Effector memory CD4-positive, alpha-beta T cell (primary cell): Measurements from ENCODE around the gene ADCY10.

ENCODE experiments used
- DNase-seq, 3 donors: peaks; one replicate each; pipeline ENCODE4 v3.0.0-alpha.2; 2020
- H3K27ac ChIP-seq: 2 replicates; pipeline ENCODE4 v1.7.0; 2013; ENCODE audit warnings: mild to moderate bottlenecking, low read length, moderate library complexity; ENCODE audit not compliant: insufficient read depth, poor library complexity, severe bottlenecking
- H3K27me3 ChIP-seq: replicated peaks from 2 replicates; pipeline ENCODE4 v1.7.0; 2013; ENCODE audit warnings: mild to moderate bottlenecking, low read length; ENCODE audit not compliant: insufficient read depth, control insufficient read depth, poor library complexity, severe bottlenecking
- H3K36me3 ChIP-seq: 2 replicates; pipeline ENCODE4 v1.7.0; 2013; ENCODE audit warnings: mild to moderate bottlenecking, low read length, moderate library complexity; ENCODE audit not compliant: control insufficient read depth, insufficient read depth
- H3K4me1 ChIP-seq: 2 replicates; pipeline ENCODE4 v1.7.0; 2013; ENCODE audit warnings: low read length, mild to moderate bottlenecking; ENCODE audit not compliant: control insufficient read depth, insufficient read depth, poor library complexity, severe bottlenecking
- H3K4me3 ChIP-seq: 2 replicates; pipeline ENCODE4 v1.7.0; 2013; ENCODE audit warnings: low read length, low read depth, mild to moderate bottlenecking; ENCODE audit not compliant: insufficient read depth, poor library complexity, severe bottlenecking
- H3K9me3 ChIP-seq: 2 replicates; pipeline ENCODE4 v1.7.0; 2013; ENCODE audit warnings: mild to moderate bottlenecking, low read length, moderate library complexity; ENCODE audit not compliant: control insufficient read depth

Gene ADCY10

GRCh38 chr1:167775178-167775577 lies 138.8 kb downstream of the ADCY10 start:
- Histone ChIP-seq H3K36me3 (no peaks in the 10 kb centered on the region), H3K4me1 (no peaks in the 10 kb centered on the region), H3K9me3 (no peaks in the 10 kb centered on the region), H3K4me3 (no peak overlapping the region), H3K27me3 (no peaks in the 10 kb centered on the region), H3K27ac (no peak overlapping the region)
- DNase-seq: no peak

GRCh38 chr1:167774710-167775109 lies 139.2 kb downstream of the ADCY10 start:
- H3K4me1 ChIP-seq: no peaks in the 10 kb centered on the region
- no peak overlapping the region for H3K27ac ChIP-seq
- H3K4me3 ChIP-seq: no peak overlapping the region
- no peaks in the 10 kb centered on the region for H3K36me3 ChIP-seq
- H3K27me3 ChIP-seq: no peaks in the 10 kb centered on the region
- no peak for DNase-seq
- H3K9me3 ChIP-seq: no peaks in the 10 kb centered on the region

- no peaks in the 10 kb centered on the region for H3K27me3 ChIP-seq
- H3K27ac ChIP-seq: no peak overlapping the region
- H3K4me1 ChIP-seq: no peaks in the 10 kb centered on the region
- H3K36me3 ChIP-seq: no peaks in the 10 kb centered on the region
- H3K4me3 ChIP-seq: no peak overlapping the region
- H3K9me3 ChIP-seq: no peaks in the 10 kb centered on the region
- no peak for DNase-seq
Measured at GRCh38 chr1:167773516-167773915, 140.4 kb downstream of the ADCY10 start.

GRCh38 chr1:167772436-167772835 lies 141.5 kb downstream of the ADCY10 start:
- Histone ChIP-seq H3K36me3 (no peaks in the 10 kb centered on the region), H3K9me3 (no peaks in the 10 kb centered on the region), H3K4me3 (no peak overlapping the region), H3K27me3 (no peaks in the 10 kb centered on the region), H3K4me1 (no peaks in the 10 kb centered on the region), H3K27ac (no peak overlapping the region)
- no peak for DNase-seq

GRCh38 chr1:167770127-167770526 lies 143.8 kb downstream of the ADCY10 start:
- H3K4me1 ChIP-seq: no peaks in the 10 kb centered on the region
- no peaks in the 10 kb centered on the region for H3K9me3 ChIP-seq
- no peaks in the 10 kb centered on the region for H3K36me3 ChIP-seq
- no peaks in the 10 kb centered on the region for H3K27me3 ChIP-seq
- H3K4me3 ChIP-seq: no peak overlapping the region
- H3K27ac ChIP-seq: no peak overlapping the region
- DNase-seq: no peak

- H3K4me1 ChIP-seq: no peaks in the 10 kb centered on the region
- no peaks in the 10 kb centered on the region for H3K27me3 ChIP-seq
- no peaks in the 10 kb centered on the region for H3K36me3 ChIP-seq
- H3K27ac ChIP-seq: no peak overlapping the region
- H3K9me3 ChIP-seq: no peaks in the 10 kb centered on the region
- H3K4me3 ChIP-seq: no peak overlapping the region
- no peak for DNase-seq
Measured at GRCh38 chr1:167767761-167768160, 146.2 kb downstream of the ADCY10 start.

- H3K9me3 ChIP-seq: no peaks in the 10 kb centered on the region
- no peaks in the 10 kb centered on the region for H3K27me3 ChIP-seq
- H3K4me3 ChIP-seq: no peak overlapping the region
- H3K27ac ChIP-seq: no peak overlapping the region
- H3K36me3 ChIP-seq: no peaks in the 10 kb centered on the region
- DNase-seq: no peak
- H3K4me1 ChIP-seq: no peaks in the 10 kb centered on the region
Measured at GRCh38 chr1:167766538-167766937, 147.4 kb downstream of the ADCY10 start.

- H3K36me3 ChIP-seq: no peaks in the 10 kb centered on the region
- no peak for DNase-seq
- H3K27me3 ChIP-seq: no peaks in the 10 kb centered on the region
- no peak overlapping the region for H3K27ac ChIP-seq
- no peaks in the 10 kb centered on the region for H3K4me1 ChIP-seq
- no peaks in the 10 kb centered on the region for H3K9me3 ChIP-seq
- H3K4me3 ChIP-seq: no peak overlapping the region
Measured at GRCh38 chr1:167765496-167765895, 148.4 kb downstream of the ADCY10 start.

- no peaks in the 10 kb centered on the region for H3K36me3 ChIP-seq
- no peak overlapping the region for H3K27ac ChIP-seq
- no peaks in the 10 kb centered on the region for H3K27me3 ChIP-seq
- H3K9me3 ChIP-seq: no peaks in the 10 kb centered on the region
- no peaks in the 10 kb centered on the region for H3K4me1 ChIP-seq
- H3K4me3 ChIP-seq: no peak overlapping the region
- no peak for DNase-seq
Measured at GRCh38 chr1:167764458-167765330, 149.2 kb downstream of the ADCY10 start.

GRCh38 chr1:167763525-167764220 lies 150.3 kb downstream of the ADCY10 start:
- no peaks in the 10 kb centered on the region for H3K4me1 ChIP-seq
- no peak overlapping the region for H3K27ac ChIP-seq
- H3K36me3 ChIP-seq: no peaks in the 10 kb centered on the region
- no peaks in the 10 kb centered on the region for H3K27me3 ChIP-seq
- no peak for DNase-seq
- no peaks in the 10 kb centered on the region for H3K9me3 ChIP-seq
- no peak overlapping the region for H3K4me3 ChIP-seq
